ENCODE data around the gene CAPN3.
"Not testable (repeated sequence)": the region's sequence is repeated elsewhere in the genome, so short reads cannot be mapped to it uniquely, and the experiment has no call there.

CAPN3 gene

GRCh38 chr15:42359249-42359648 lies at the start of gene CAPN3:
CAPN3 (plus strand) TSS chr15:42359501; CDS start chr15:42359806, 305 bp downstream.
- no peaks in the 10 kb centered on the region for H3K27me3 ChIP-seq (ENCODE audit: insufficient read depth, poor library complexity, severe bottlenecking)
- H3K4me1 ChIP-seq (ENCODE audit: insufficient read depth, poor library complexity, severe bottlenecking): peaks cover 1% of the 10 kb centered on the region
- H3K9me3 ChIP-seq (ENCODE audit: severe bottlenecking): no peaks in the 10 kb centered on the region
- ATAC-seq (ENCODE audit: low read depth) (no peak), DNase-seq (ENCODE audit: low spot score) (no peak)
- no peak within 1 kb of the TSS for H3K27ac ChIP-seq (ENCODE audit: poor library complexity, severe bottlenecking)
- no peaks in the 10 kb centered on the region for H3K36me3 ChIP-seq (ENCODE audit: low read depth)
- no peak for TF ChIP-seq CTCF (IDR thresholded peaks at IDR 0.05; ENCODE audit: poor library complexity, severe bottlenecking)
- H3K4me3 ChIP-seq (ENCODE audit: severe bottlenecking): no peak within 1 kb of the TSS

- no peak for TF ChIP-seq CTCF (IDR thresholded peaks at IDR 0.05; ENCODE audit: poor library complexity, severe bottlenecking)
- ATAC-seq (ENCODE audit: low read depth): no peak
- no peaks in the 10 kb centered on the region for H3K4me1 ChIP-seq (ENCODE audit: insufficient read depth, poor library complexity, severe bottlenecking)
- H3K36me3 ChIP-seq (ENCODE audit: low read depth): peaks cover 24% of the 10 kb centered on the region
- H3K27me3 ChIP-seq (ENCODE audit: insufficient read depth, poor library complexity, severe bottlenecking): no peaks in the 10 kb centered on the region
- no peak overlapping the region for H3K4me3 ChIP-seq (ENCODE audit: severe bottlenecking)
- H3K27ac ChIP-seq (ENCODE audit: poor library complexity, severe bottlenecking): no peak overlapping the region
- DNase-seq (ENCODE audit: low spot score): no peak
- H3K9me3 ChIP-seq (ENCODE audit: severe bottlenecking): no peaks in the 10 kb centered on the region
Measured at GRCh38 chr15:42313463-42313862, 45.8 kb upstream of the CAPN3 start.

GRCh38 chr15:42314818-42315217 lies 44.5 kb upstream of the CAPN3 start:
- H3K4me1 ChIP-seq (ENCODE audit: insufficient read depth, poor library complexity, severe bottlenecking): no peaks in the 10 kb centered on the region
- TF ChIP-seq CTCF (IDR thresholded peaks at IDR 0.05; ENCODE audit: poor library complexity, severe bottlenecking): no peak

GRCh38 chr15:42315521-42315920 lies 43.8 kb upstream of the CAPN3 start:
- Histone ChIP-seq H3K27ac (ENCODE audit: poor library complexity, severe bottlenecking) (no peak overlapping the region), H3K9me3 (ENCODE audit: severe bottlenecking) (no peaks in the 10 kb centered on the region), H3K36me3 (ENCODE audit: low read depth) (peaks cover 19% of the 10 kb centered on the region), H3K4me3 (ENCODE audit: severe bottlenecking) (no peak overlapping the region), H3K27me3 (ENCODE audit: insufficient read depth, poor library complexity, severe bottlenecking) (no peaks in the 10 kb centered on the region), H3K4me1 (ENCODE audit: insufficient read depth, poor library complexity, severe bottlenecking) (no peaks in the 10 kb centered on the region)
- no peak for DNase-seq (ENCODE audit: low spot score)
- ATAC-seq (ENCODE audit: low read depth): no peak
- TF ChIP-seq CTCF (IDR thresholded peaks at IDR 0.05; ENCODE audit: poor library complexity, severe bottlenecking): no peak

More at GRCh38 chr15:42314818-42315217, 44.5 kb upstream of the CAPN3 start:
- DNase-seq (ENCODE audit: low spot score): no peak
- Histone ChIP-seq H3K36me3 (ENCODE audit: low read depth) (peaks cover 24% of the 10 kb centered on the region), H3K27ac (ENCODE audit: poor library complexity, severe bottlenecking) (no peak overlapping the region), H3K9me3 (ENCODE audit: severe bottlenecking) (no peaks in the 10 kb centered on the region), H3K4me3 (ENCODE audit: severe bottlenecking) (no peak overlapping the region), H3K27me3 (ENCODE audit: insufficient read depth, poor library complexity, severe bottlenecking) (no peaks in the 10 kb centered on the region)
- ATAC-seq (ENCODE audit: low read depth): no peak

GRCh38 chr15:42316282-42316805 lies 43.0 kb upstream of the CAPN3 start:
- H3K4me3 ChIP-seq (ENCODE audit: severe bottlenecking); ATAC-seq (ENCODE audit: low read depth); H3K9me3 ChIP-seq (ENCODE audit: severe bottlenecking); H3K27ac ChIP-seq (ENCODE audit: poor library complexity, severe bottlenecking); H3K27me3 ChIP-seq (ENCODE audit: insufficient read depth, poor library complexity, severe bottlenecking); H3K4me1 ChIP-seq (ENCODE audit: insufficient read depth, poor library complexity, severe bottlenecking); DNase-seq (ENCODE audit: low spot score): not testable (repeated sequence)
- peaks cover 14% of the 10 kb centered on the region for H3K36me3 ChIP-seq (ENCODE audit: low read depth)
